Endothelial cell of umbilical vein (primary cell): ENCODE results near the gene LYZL4. TPM values are rescaled to one million over a fixed set of nuclear protein-coding genes. Genes with fewer than 3 reads are reported as not detected.

ENCODE experiments used
- Bru-seq: library from RNA; stranded (reverse); fragments of 400-500 nt; gene quantifications from one replicate; lab custom pipeline; 2021; lab: Mats Ljungman, UMichigan
- BruChase-seq, 2 experiments: library from RNA; stranded (reverse); fragments of 400-500 nt; gene quantifications; one replicate each; lab custom pipeline; 2021; lab: Mats Ljungman, UMichigan
- BruUV-seq: library from RNA; stranded (reverse); fragments of 400-500 nt; replicated peaks from 2 replicates; lab custom pipeline; 2021; lab: Mats Ljungman, UMichigan
- CTCF ChIA-PET: fragments of 300-600, 350-600 bp; sonication (Branson Sonifier 250); formaldehyde crosslinking; loops from one replicate; lab custom pipeline; 2021; ENCODE audit warnings: antibody characterized with exemption, inconsistent platforms; lab: Charles Lee
- POLR2A ChIA-PET: fragments of 300-600, 350-600 bp; sonication (Branson Sonifier 250); formaldehyde crosslinking; loops from one replicate; lab custom pipeline; 2021; ENCODE audit warnings: antibody characterized with exemption, inconsistent platforms; lab: Charles Lee
- DNase-seq: peaks from one replicate; pipeline ENCODE4 v3.0.0-alpha.2; 2011; ENCODE audit warnings: low read depth, low spot score
- FAIRE-seq: peaks from 2 replicates; lab custom pipeline; 2011; peaks lifted over from hg19 to GRCh38; lab: Jason Lieb, UNC
- H2AFZ ChIP-seq: 2 replicates; pipeline ENCODE4 v1.6.0; 2012; ENCODE audit warnings: low read depth, low read length, control low read depth, inconsistent platforms
- H3K27ac ChIP-seq: 2 replicates; pipeline ENCODE4 v1.5.1; 2011; ENCODE audit warnings: low read depth, mild to moderate bottlenecking, control low read depth, low read length, moderate library complexity; ENCODE audit not compliant: insufficient read depth
- H3K27me3 ChIP-seq, 2 experiments: 2 replicates each; pipeline versions ENCODE4 v1.6.0 to v1.6.1; 2011; ENCODE audit warnings: low read length in 2 of 2, mixed read lengths in 1 of 2; ENCODE audit not compliant: control insufficient read depth in 2 of 2, insufficient read depth in 2 of 2
- H3K36me3 ChIP-seq, 2 experiments: 2 replicates in 1 of 2; 3 replicates in 1 of 2; pipeline ENCODE4 v1.5.1; 2011; ENCODE audit warnings: low read length in 2 of 2, mild to moderate bottlenecking in 1 of 2, moderate library complexity in 1 of 2; ENCODE audit not compliant: control insufficient read depth in 2 of 2, insufficient read depth in 2 of 2; ENCODE audit errors: extremely low read depth in 1 of 2
- H3K4me1 ChIP-seq: 3 replicates; pipeline ENCODE4 v1.5.1; 2011; ENCODE audit warnings: mild to moderate bottlenecking, low read length; ENCODE audit not compliant: control insufficient read depth, insufficient read depth; ENCODE audit errors: extremely low read depth
- H3K4me2 ChIP-seq: 2 replicates; pipeline ENCODE4 v1.6.1; 2011; ENCODE audit warnings: low read length, control low read depth, mixed read lengths; ENCODE audit not compliant: insufficient read depth
- H3K4me3 ChIP-seq, 3 experiments: fragments of 200-600 bp in 1 of 3; sonication (generic), shearing (Covaris generic) in 1 of 3; replicated peaks in 1 of 3; 2 replicates each; pipeline ENCODE4 v1.5.1; 2011 to 2016; ENCODE audit warnings: control low read depth in 3 of 3, low read length in 3 of 3, mild to moderate bottlenecking in 2 of 3, inconsistent platforms in 1 of 3, low read depth in 1 of 3, moderate library complexity in 1 of 3; ENCODE audit not compliant: insufficient read depth in 1 of 3
- H3K79me2 ChIP-seq: 2 replicates; pipeline ENCODE4 v1.6.0; 2012; ENCODE audit warnings: low read length, inconsistent platforms; ENCODE audit not compliant: control insufficient read depth, insufficient read depth
- H3K9ac ChIP-seq: replicated peaks from 2 replicates; pipeline ENCODE3; 2011; ENCODE audit warnings: low read length, control low read depth; ENCODE audit not compliant: insufficient read depth; ENCODE audit errors: extremely low read depth
- H3K9me1 ChIP-seq: replicated peaks from 3 replicates; pipeline ENCODE4 v1.6.0; 2011; ENCODE audit warnings: mild to moderate bottlenecking, low read length; ENCODE audit not compliant: control insufficient read depth, insufficient read depth; ENCODE audit errors: extremely low read depth
- H3K9me3 ChIP-seq: replicated peaks from 2 replicates; pipeline ENCODE4 v1.5.1; 2012; ENCODE audit warnings: low read length, inconsistent platforms; ENCODE audit not compliant: control insufficient read depth, insufficient read depth
- H4K20me1 ChIP-seq: replicated peaks from 2 replicates; pipeline ENCODE3; 2011; ENCODE audit warnings: mild to moderate bottlenecking, low read length; ENCODE audit not compliant: control insufficient read depth, insufficient read depth; ENCODE audit errors: extremely low read depth
- CTCF ChIP-seq, 2 donors: IDR thresholded peaks; 1 replicate in 1 of 2; 2 replicates in 1 of 2; pipeline ENCODE4 v1.5.1; 2011; ENCODE audit warnings: low read length in 2 of 2, mild to moderate bottlenecking in 2 of 2, moderate library complexity in 2 of 2, control low read depth in 1 of 2, inconsistent platforms in 1 of 2, low read depth in 1 of 2; ENCODE audit not compliant: insufficient read depth in 1 of 2; ENCODE audit errors: extremely low read depth in 1 of 2
- EZH2 ChIP-seq: IDR thresholded peaks from 2 replicates; pipeline ENCODE4 v1.6.1; 2012; ENCODE audit warnings: borderline replicate concordance, low read depth, mild to moderate bottlenecking, moderate library complexity, low read length, inconsistent platforms; ENCODE audit not compliant: severe bottlenecking
- FOS ChIP-seq: IDR thresholded peaks from 2 replicates; pipeline ENCODE4 v1.6.1; 2011; ENCODE audit warnings: mild to moderate bottlenecking, low read length, moderate library complexity, borderline replicate concordance; ENCODE audit not compliant: insufficient read depth
- GATA2 ChIP-seq: IDR thresholded peaks from 2 replicates; pipeline ENCODE4 v1.7.0; 2011; ENCODE audit warnings: low read depth, mild to moderate bottlenecking, moderate library complexity, mixed read lengths, low read length; ENCODE audit not compliant: insufficient read length, insufficient read depth
- JUN ChIP-seq: IDR thresholded peaks from 2 replicates; pipeline ENCODE4 v1.6.1; 2011; ENCODE audit warnings: borderline replicate concordance, low read depth; ENCODE audit not compliant: insufficient read length, insufficient read depth
- MAX ChIP-seq: IDR thresholded peaks from 2 replicates; pipeline ENCODE4 v1.6.1; 2011; ENCODE audit not compliant: insufficient read depth, insufficient read length
- MYC ChIP-seq: IDR thresholded peaks from one replicate; pipeline ENCODE4 v1.6.1; 2011; ENCODE audit warnings: mild to moderate bottlenecking, low read depth, low read length
- POLR2A ChIP-seq: IDR thresholded peaks from 2 replicates; pipeline ENCODE4 v1.6.1; 2012; ENCODE audit warnings: low read depth, mild to moderate bottlenecking, control low read depth, low read length
- POLR2AphosphoS5 ChIP-seq: IDR thresholded peaks from 2 replicates; pipeline ENCODE4 v1.6.1; 2012; ENCODE audit warnings: low read depth, mild to moderate bottlenecking, control low read depth, low read length, moderate library complexity; ENCODE audit not compliant: insufficient read depth
- dilution Hi-C: fragments of 300-500 bp; cut with MboI; formaldehyde crosslinking; loops from one replicate; pipeline ENCODE4 v1.15.0; 2019; ENCODE audit warnings: low sequenced_read_pairs; ENCODE audit not compliant: extremely low pct_ligation_motif_present
- intact Hi-C: fragments of 100-400 bp; cut with micrococcal nuclease; formaldehyde crosslinking; loops from one replicate; pipeline ENCODE4 v1.10.0; 2022
- long read RNA-seq: library from polyadenylated mRNA; stranded (forward); transcript quantifications from one replicate; pipeline ENCODE4 v2.0.0, GENCODE V29; 2021
- polyA minus RNA-seq, 3 experiments: library from RNA; depleted of rRNA, polyadenylated mRNA; stranded (reverse); fragments of >200 nt; gene quantifications; 1 replicate in 1 of 3; 2 replicates in 2 of 3; pipeline ENCODE4 v1.2.3, GENCODE V29; 2011
- polyA plus RNA-seq, 4 experiments: library from polyadenylated mRNA; depleted of rRNA in 3 of 4; stranded (reverse) in 3 of 4; unstranded in 1 of 4; fragments of >200 nt; gene quantifications; 2 replicates each; pipeline versions ENCODE4 v1.2.1 to v1.2.3, GENCODE V29; 2011 to 2012; ENCODE audit warnings: missing spikeins in 1 of 4
- total RNA-seq: library from RNA; stranded (reverse); gene quantifications from 2 replicates; pipeline ENCODE4 v1.2.3, GENCODE V29; 2021

LYZL4 gene
- total RNA-seq (not detected in 2 replicates), polyA plus RNA-seq (0.40 and 0.41 TPM in 2 replicates), polyA minus RNA-seq (0.36 and 0.45 TPM in 2 replicates), Bru-seq, nascent RNA (percentile 6 among the genes with signal in this experiment), BruChase-seq, experiment 1, labeled RNA remaining after a 6-hour chase (percentile 22 among the genes with signal in this experiment), BruChase-seq, experiment 2, labeled RNA remaining after a 2-hour chase (percentile 13 among the genes with signal in this experiment)
- 0.08 and 0.17 TPM in 2 replicates for polyA plus RNA-seq (2011; cell fraction: cytosol; rRNA removed)
- 0.28 and 0.66 TPM in 2 replicates for polyA plus RNA-seq (2011; cell fraction: nucleus; rRNA removed)
- polyA plus RNA-seq (2012) = not detected in 2 replicates
- polyA minus RNA-seq (2011; cell fraction: cytosol; rRNA and poly(A)+ RNA removed) = not detected
- not detected in 2 replicates for polyA minus RNA-seq (2011; cell fraction: nucleus; rRNA and poly(A)+ RNA removed)
- long read RNA-seq = 0 reads

- intact Hi-C loops (no loop called here), dilution Hi-C loops (no loop called here)
- DNase-seq = no peak
- no peak for FAIRE-seq
- no peak for TF ChIP-seq JUN
- TF ChIP-seq POLR2A = no peak
- TF ChIP-seq POLR2AphosphoS5 = no peak
- TF ChIP-seq MYC = no peak
- no peak for TF ChIP-seq FOS
- TF ChIP-seq GATA2 = no peak
- TF ChIP-seq EZH2 = no peak
- TF ChIP-seq MAX = no peak
- no peak for TF ChIP-seq CTCF (IDR thresholded peaks at IDR 0.05; ENCODE audit: extremely low read depth in 1 of 2, insufficient read depth in 1 of 2, low read depth in 1 of 2, low read length in 2 of 2)
- Histone ChIP-seq H3K9ac (no peak within 1 kb of the TSS), H3K9me1 (no peaks in the 10 kb centered on the region), H3K4me2 (no peak within 1 kb of the TSS), H3K4me1 (no peaks in the 10 kb centered on the region), H3K4me3 (no peak within 1 kb of the TSS), H3K27ac (no peak within 1 kb of the TSS), H2AFZ (no peak within 1 kb of the TSS), H4K20me1 (no peaks in the 10 kb centered on the region), H3K9me3 (no peaks in the 10 kb centered on the region), H3K79me2 (no peaks in the 10 kb centered on the region), H3K36me3 (no peaks in the 10 kb centered on the region), H3K27me3 (no peaks in the 10 kb centered on the region)
- ChIA-PET CTCF (no interaction called here), POLR2A (no interaction called here)
- no TSS peak for BruUV-seq
Measured at GRCh38 chr3:42410370-42411131, at the start of gene LYZL4. TSS of gene LYZL4 (minus strand) at chr3:42410610. CDS start at chr3:42407251, 3,359 bp downstream.
